Neural progenitor cell (in vitro differentiated cells): ENCODE data around the gene BSN.

Experiments
- CTCF ChIP-seq: fragments of 200-600 bp; sonication (generic); IDR thresholded peaks from 2 replicates; pipeline ENCODE4 v1.5.1; 2017; ENCODE audit warnings: antibody characterized with exemption, mild to moderate bottlenecking
- EZH2 ChIP-seq: fragments of 200-600 bp; sonication (generic); IDR thresholded peaks from 2 replicates; pipeline ENCODE4 v1.6.1; 2017; ENCODE audit warnings: antibody characterized with exemption, mild to moderate bottlenecking, moderate library complexity

- no peak for TF ChIP-seq CTCF
- no peak for TF ChIP-seq EZH2
These were observed 20.3 kb upstream of the BSN start for GRCh38 chr3:49533786-49534519.
